ENCODE data around the gene TEKTIP1.
"Not testable (repeated sequence)": the region's sequence is repeated elsewhere in the genome, so short reads cannot be mapped to it uniquely, and the experiment has no call there.

Gene TEKTIP1

GRCh38 chr19:3578390-3578789 lies 39.4 kb downstream of the TEKTIP1 start:
- no peak for FAIRE-seq
- DNase-seq (ENCODE audit: extremely low spot score, insufficient read length, low read depth) = no peak

GRCh38 chr19:3580156-3580934 lies 41.4 kb downstream of the TEKTIP1 start:
- DNase-seq (ENCODE audit: extremely low spot score, insufficient read length, low read depth) (no peak), FAIRE-seq (no peak)

- not testable (repeated sequence) for FAIRE-seq; DNase-seq (ENCODE audit: extremely low spot score, insufficient read length, low read depth)
These were observed 42.8 kb downstream of the TEKTIP1 start for GRCh38 chr19:3581792-3582191.

GRCh38 chr19:3584036-3584802 lies 45.2 kb downstream of the TEKTIP1 start:
- not testable (repeated sequence) for DNase-seq (ENCODE audit: extremely low spot score, insufficient read length, low read depth); FAIRE-seq

GRCh38 chr19:3585301-3586126 lies 46.5 kb downstream of the TEKTIP1 start, which contains the start of gene GIPC3:
TSS of gene GIPC3 (plus strand) at chr19:3585478. CDS start at chr19:3585598, 120 bp downstream.
- FAIRE-seq = no peak
- DNase-seq (ENCODE audit: extremely low spot score, insufficient read length, low read depth) = no peak

- no peak for DNase-seq (ENCODE audit: extremely low spot score, insufficient read length, low read depth)
- FAIRE-seq = no peak
These were observed 47.2 kb downstream of the TEKTIP1 start for GRCh38 chr19:3586127-3586626.

GRCh38 chr19:3586707-3587346 lies 47.9 kb downstream of the TEKTIP1 start:
- DNase-seq (ENCODE audit: extremely low spot score, insufficient read length, low read depth) = no peak
- no peak for FAIRE-seq

GRCh38 chr19:3589439-3589838 lies 50.5 kb downstream of the TEKTIP1 start:
- no peak for FAIRE-seq
- no peak for DNase-seq (ENCODE audit: extremely low spot score, insufficient read length, low read depth)

GRCh38 chr19:3589949-3590348 lies 51.0 kb downstream of the TEKTIP1 start:
- DNase-seq (ENCODE audit: extremely low spot score, insufficient read length, low read depth) (no peak), FAIRE-seq (no peak)

GRCh38 chr19:3590991-3591659 lies 52.2 kb downstream of the TEKTIP1 start:
- FAIRE-seq = no peak
- no peak for DNase-seq (ENCODE audit: extremely low spot score, insufficient read length, low read depth)

GRCh38 chr19:3591876-3592613 lies 53.1 kb downstream of the TEKTIP1 start:
- DNase-seq (ENCODE audit: extremely low spot score, insufficient read length, low read depth) (no peak), FAIRE-seq (no peak)

GRCh38 chr19:3593156-3593555 lies 54.2 kb downstream of the TEKTIP1 start:
- DNase-seq (ENCODE audit: extremely low spot score, insufficient read length, low read depth) (no peak), FAIRE-seq (no peak)

Measured in GM18507 (cell line).